Mucosa of rectum (tissue), 2 donors: Measurements from ENCODE around the gene FMNL1.

Source experiments
- H3K27ac ChIP-seq, 2 donors: one replicate each; pipeline ENCODE4 v1.7.0; 2013; ENCODE audit warnings: inconsistent platforms in 2 of 2, low read depth in 2 of 2, low read length in 2 of 2
- H3K27me3 ChIP-seq, 2 donors: one replicate each; pipeline ENCODE4 v1.7.0; 2013; ENCODE audit warnings: low read length in 2 of 2; ENCODE audit not compliant: control insufficient read depth in 2 of 2, insufficient read depth in 2 of 2
- H3K36me3 ChIP-seq, 2 donors: one replicate each; pipeline ENCODE4 v1.7.0; 2013; ENCODE audit warnings: low read length in 2 of 2; ENCODE audit not compliant: control insufficient read depth in 2 of 2, insufficient read depth in 2 of 2
- H3K4me1 ChIP-seq, 2 donors: one replicate each; pipeline ENCODE4 v1.7.0; 2013; ENCODE audit warnings: low read length in 2 of 2, mild to moderate bottlenecking in 1 of 2; ENCODE audit not compliant: control insufficient read depth in 2 of 2, insufficient read depth in 2 of 2
- H3K4me3 ChIP-seq, 2 donors: one replicate each; pipeline ENCODE4 v1.7.0; 2013; ENCODE audit warnings: low read length in 2 of 2
- H3K9ac ChIP-seq, 2 donors: one replicate each; pipeline ENCODE4 v1.7.0; 2013; ENCODE audit warnings: low read length in 2 of 2, low read depth in 1 of 2, mild to moderate bottlenecking in 1 of 2
- H3K9me3 ChIP-seq, 2 donors: one replicate each; pipeline ENCODE4 v1.7.0; 2013; ENCODE audit warnings: low read length in 2 of 2; ENCODE audit not compliant: control insufficient read depth in 2 of 2
- donor health status: healthy.
- donor health status: Normal muscosa, but diverticular disease.

FMNL1 gene

DNA sequence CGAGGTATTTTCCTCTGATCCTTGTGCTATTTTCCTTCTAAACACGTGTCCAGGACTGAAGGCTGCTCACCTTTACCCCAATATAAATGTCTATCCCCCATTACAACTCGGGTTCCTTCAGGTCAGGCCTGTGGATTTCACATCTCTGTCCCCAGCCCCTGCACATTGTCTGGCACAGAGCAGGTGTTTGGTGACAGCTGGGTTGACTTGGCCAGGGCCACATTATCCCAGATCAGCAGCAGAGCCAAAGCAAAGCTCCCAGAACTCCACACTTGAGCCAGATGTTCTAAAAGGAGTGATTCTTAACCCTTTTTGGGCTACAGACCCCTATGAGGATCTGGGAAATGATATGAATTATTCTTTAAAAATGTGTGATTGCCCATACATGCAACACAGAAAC is 58.2 kb downstream of the FMNL1 start:
- H3K4me3 ChIP-seq: no peak overlapping the region
- no peaks in the 10 kb centered on the region for H3K27me3 ChIP-seq
- peaks cover 23 to 24% of the 10 kb centered on the region in 2 donors for H3K36me3 ChIP-seq
- H3K4me1 ChIP-seq: peaks cover 7% of the 10 kb centered on the region in 2 donors
- H3K27ac ChIP-seq: no peak overlapping the region
- H3K9ac ChIP-seq: no peak overlapping the region
- no peaks in the 10 kb centered on the region for H3K9me3 ChIP-seq

DNA sequence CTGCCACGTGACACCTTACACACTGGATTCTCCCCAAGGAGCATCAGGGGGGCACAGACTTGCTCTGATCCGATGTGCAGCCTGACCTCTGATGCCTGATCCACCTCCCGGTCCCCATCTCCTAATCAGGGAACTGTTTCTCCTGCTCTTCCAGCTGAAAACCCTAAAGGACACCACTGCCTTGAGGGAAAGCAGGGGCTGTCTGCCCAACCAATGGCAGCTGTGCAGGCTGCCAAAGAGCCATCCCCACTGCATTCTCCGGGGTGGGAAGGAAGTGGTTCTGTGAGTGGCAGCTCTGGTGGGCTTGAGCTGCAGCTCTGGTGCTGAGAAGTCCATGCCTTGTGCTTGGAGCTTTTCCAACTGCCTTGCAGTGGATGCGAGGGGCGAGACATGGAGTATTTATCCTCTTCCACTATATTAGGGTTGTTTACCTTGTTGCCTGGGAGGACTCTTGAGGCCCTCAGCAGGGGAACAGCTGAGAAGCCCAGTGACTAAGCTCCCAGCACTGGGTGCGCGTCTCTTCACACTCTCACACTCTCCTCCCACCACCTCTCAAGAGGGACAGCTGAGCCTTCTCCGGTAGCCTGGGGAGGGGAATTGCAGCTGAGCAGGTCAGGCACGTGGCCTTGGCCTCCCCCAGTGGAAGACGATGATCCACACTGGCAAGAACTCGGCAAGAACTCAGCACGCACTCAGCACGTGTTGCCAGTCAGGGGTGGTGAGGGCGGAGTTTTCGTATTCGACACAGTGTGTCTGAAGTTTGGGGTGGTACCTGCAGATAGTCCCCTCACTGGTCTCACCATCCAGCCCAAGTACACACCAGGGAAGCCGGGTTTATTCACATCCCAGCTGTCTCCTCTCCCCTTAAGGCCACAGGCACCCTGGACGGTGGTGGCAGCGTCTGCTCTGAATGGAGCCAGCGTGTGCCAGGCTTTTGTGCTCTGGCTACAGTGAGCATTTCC is 61.3 kb downstream of the FMNL1 start:
- Histone ChIP-seq H3K4me1 (peaks cover 0 to 4% of the 10 kb centered on the region in 2 donors), H3K9me3 (no peaks in the 10 kb centered on the region), H3K4me3 (no peak overlapping the region), H3K9ac (no peak overlapping the region), H3K36me3 (peaks cover 45 to 49% of the 10 kb centered on the region in 2 donors), H3K27me3 (no peaks in the 10 kb centered on the region), H3K27ac (peak overlapping the region; percentile 6 to 49)

DNA sequence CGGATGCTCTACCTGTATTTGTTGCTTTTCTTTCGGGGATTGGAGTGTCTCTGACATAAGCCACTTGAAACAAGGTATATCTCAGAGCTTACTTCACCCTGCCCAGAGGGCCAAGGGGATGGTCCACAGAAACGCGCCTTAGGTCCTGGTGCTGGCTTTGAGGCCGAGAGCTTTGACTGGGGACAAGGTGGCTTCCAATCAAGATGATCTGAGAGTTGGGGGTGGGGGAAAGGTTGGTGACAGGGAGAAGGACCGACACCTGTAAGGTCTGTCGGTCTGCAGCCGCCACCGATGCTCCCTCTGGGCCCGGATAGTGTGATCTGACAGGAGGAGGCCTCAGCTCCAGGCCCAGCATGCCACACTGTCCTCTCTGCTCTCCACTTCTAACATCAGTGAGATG is 62.0 kb downstream of the FMNL1 start:
- H3K27ac ChIP-seq: peak overlapping the region in 1 of 2 donors; percentile 49
- H3K9me3 ChIP-seq: no peaks in the 10 kb centered on the region
- H3K27me3 ChIP-seq: no peaks in the 10 kb centered on the region
- H3K36me3 ChIP-seq: peaks cover 50 to 53% of the 10 kb centered on the region in 2 donors
- H3K4me1 ChIP-seq: peaks cover 0 to 6% of the 10 kb centered on the region in 2 donors
- H3K4me3 ChIP-seq: no peak overlapping the region
- no peak overlapping the region for H3K9ac ChIP-seq

DNA sequence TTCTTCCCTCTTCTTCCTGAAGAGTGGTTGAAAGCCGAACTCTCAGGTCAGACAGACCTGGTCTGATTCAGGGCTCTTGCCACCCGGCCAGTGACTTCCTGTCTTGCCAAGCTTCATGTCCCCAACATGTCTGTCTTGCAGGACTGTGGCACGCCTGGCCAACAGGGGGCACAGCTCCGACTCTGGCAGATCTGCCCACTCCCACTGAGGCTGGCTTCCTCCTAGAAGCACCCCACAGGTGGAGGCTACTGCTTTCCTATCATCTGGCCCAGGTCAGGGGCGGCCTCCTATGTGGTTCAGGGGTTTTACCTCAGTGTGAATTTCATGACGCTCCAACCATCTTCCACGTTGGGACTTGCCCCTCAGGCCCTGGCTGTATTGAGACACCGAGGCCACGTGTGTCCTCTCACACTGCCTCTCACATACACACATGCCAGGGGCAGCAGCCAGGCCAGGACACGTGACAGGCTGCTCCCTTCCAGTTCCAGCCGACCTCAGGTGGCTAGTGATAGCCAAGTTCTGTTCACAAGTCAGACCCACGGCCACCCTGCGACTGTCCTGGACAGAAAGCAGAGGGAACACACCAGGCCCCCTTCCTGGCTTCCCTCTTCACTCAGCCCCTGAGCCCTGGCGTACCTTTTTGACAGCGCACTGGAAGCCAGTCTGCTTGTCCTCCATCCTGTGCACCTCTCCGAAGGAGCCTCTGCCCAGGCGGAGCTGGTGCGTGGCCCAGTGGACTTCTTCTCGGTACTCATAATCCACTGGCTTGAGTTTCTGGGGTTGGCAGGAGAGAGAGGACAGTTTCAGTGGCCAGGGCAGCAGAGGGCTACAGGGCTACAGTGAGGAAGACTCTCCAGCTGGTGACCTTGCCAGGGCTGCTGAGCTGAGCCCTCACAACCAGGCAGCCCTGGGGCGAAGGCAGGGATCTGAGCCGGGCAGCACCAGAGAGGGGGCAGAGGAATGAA is 62.8 kb downstream of the FMNL1 start:
- Histone ChIP-seq H3K9ac (no peak overlapping the region), H3K4me3 (no peak overlapping the region), H3K36me3 (peaks cover 57 to 60% of the 10 kb centered on the region in 2 donors), H3K27me3 (no peaks in the 10 kb centered on the region), H3K9me3 (no peaks in the 10 kb centered on the region), H3K4me1 (peaks cover 0 to 6% of the 10 kb centered on the region in 2 donors), H3K27ac (peak overlapping the region in 1 of 2 donors; percentile 49)

DNA sequence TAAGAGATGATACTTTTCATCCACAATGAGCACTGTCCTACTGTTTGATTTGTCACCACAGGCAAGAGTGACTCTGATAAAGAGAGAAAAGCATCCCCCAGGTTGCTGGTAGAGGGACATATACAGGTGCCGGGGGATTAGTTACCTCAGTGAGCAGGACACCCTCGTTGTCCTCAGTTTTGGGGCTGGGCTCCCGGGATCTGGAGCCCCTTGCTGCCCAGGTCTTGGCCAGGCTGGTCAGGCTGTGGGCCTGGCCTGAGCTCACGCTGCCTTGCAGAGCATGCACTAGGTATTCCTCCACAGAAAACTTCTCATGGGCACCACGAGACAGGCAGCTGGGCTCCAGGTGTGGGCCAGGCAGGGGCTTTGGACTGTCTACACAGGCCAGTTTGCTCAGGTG is 64.6 kb downstream of the FMNL1 start:
- Histone ChIP-seq H3K27me3 (no peaks in the 10 kb centered on the region), H3K4me1 (peaks cover 5 to 16% of the 10 kb centered on the region in 2 donors), H3K4me3 (no peak overlapping the region), H3K27ac (no peak overlapping the region), H3K9me3 (no peaks in the 10 kb centered on the region), H3K36me3 (peaks cover 71% of the 10 kb centered on the region in 2 donors), H3K9ac (no peak overlapping the region)

DNA sequence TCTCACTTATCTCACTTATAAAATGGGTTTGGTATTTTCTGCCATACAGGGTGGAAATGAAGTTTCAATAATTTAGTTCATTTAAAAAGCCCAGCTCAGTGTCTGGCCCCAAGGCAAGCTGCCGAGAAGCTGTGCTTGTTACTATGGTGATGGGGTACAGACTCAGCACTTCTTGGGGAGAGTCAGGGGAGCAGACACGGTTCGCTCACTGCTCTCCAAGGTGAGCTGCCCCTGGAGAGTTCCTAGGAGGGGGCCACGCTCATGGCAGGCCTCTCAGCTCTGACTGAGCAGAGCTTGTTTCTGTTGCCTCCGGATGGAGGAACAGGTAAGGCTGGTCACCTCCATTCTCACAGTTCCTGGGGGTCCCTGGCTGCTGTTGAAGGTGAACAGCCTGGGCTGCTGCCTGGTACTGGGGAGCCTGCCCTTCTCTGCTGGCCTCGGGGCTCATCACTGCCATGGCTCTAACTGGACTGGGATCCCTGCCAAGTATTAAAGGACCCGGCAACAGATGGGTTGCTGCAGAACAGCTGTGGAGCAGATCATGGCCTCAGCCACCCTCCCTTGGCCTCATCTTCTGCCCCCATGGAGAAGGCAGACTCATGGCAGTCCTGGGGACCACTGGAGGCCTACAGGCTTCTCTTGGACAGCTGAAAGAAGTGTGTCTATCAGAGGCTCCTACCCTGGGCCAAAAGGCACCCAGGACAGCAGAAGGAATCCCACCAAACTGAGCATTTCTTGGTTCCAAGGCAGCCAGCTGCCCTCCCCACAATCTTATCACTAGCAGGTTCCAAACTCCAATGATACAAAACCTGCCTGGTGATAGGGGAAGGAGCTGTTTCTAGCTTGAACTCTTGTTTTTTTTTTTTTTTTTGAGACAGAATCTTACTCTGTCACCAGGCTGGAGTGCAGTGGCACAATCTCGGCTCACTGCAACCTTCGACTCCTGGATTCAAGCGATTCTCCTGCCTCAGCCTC is 66.1 kb downstream of the FMNL1 start:
- H3K9ac ChIP-seq: no peak overlapping the region
- peaks cover 67 to 69% of the 10 kb centered on the region in 2 donors for H3K36me3 ChIP-seq
- peak overlapping the region in 1 of 2 donors; percentile 48 for H3K27ac ChIP-seq
- no peak overlapping the region for H3K4me3 ChIP-seq
- no peaks in the 10 kb centered on the region for H3K9me3 ChIP-seq
- no peaks in the 10 kb centered on the region for H3K27me3 ChIP-seq
- peaks cover 12 to 27% of the 10 kb centered on the region in 2 donors for H3K4me1 ChIP-seq

DNA sequence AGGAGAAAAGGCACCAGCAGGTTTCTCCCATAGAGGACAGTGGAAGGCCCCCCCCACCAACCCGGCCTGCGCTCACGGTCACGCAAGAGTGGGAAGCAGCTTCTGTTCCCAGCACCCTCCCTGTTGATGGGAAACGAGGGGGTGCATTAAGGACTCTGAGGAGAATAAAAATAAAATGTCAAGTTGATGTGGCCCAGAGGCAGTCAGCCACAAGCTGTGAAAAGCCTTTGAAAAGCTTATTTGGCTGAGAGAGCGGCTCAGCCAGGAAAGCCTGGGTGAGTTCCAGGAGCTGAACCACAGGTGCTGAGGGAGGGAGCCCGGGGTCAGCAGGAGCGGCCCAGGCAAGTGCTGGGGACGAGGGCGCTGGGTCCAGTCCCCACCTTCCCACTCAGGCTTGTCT is 67.1 kb downstream of the FMNL1 start:
- H3K4me3 ChIP-seq: no peak overlapping the region
- H3K9ac ChIP-seq: no peak overlapping the region
- H3K4me1 ChIP-seq: peaks cover 22 to 37% of the 10 kb centered on the region in 2 donors
- H3K9me3 ChIP-seq: no peaks in the 10 kb centered on the region
- H3K27me3 ChIP-seq: no peaks in the 10 kb centered on the region
- H3K27ac ChIP-seq: peak overlapping the region in 1 of 2 donors; percentile 24
- peaks cover 57 to 59% of the 10 kb centered on the region in 2 donors for H3K36me3 ChIP-seq

DNA sequence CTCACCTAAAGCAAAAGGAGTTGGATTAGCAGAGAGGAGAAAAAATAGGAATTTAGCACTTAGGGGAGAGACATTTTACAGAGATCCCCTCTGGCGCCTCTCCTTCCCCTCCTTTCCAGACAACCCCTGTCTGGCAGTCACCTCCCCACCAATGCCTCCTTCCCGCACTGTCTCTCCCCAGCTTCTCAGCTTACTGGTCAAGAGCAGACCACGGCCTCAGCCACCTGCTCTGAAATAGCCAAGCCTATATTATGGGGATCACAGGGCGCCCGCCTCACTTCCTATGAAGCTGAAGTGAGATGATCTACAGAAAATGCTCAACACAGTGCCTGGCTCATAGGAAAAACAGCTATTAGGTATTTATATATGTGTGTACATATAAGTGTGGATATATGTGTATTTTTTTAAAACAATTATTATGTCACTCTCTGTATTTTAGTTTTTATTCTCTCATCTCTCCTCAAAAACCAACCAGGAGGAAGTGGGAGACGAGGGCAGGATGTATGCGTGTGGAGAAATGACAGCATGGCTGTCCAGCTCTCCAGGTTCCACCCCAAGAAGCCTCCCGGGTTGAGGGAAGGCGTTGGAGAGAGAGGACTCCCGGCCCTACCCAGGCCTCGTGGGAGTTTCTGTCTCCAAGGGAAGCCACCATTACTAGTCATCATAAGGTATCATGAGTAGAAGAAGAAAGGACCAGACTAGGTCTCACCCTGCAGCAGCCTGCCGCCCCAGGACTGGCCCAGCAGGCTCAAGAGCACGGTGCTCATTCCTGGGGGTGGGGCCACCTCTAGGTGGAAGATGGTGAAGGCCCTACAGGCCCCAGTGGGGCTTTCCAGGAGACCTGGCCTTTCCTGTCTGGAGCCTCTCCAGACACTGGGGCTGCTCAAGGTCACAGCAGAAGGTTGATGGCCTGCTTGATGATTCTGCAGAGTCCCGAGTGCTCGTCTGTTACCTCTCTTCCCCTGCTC is 67.9 kb downstream of the FMNL1 start:
- H3K4me3 ChIP-seq: no peak overlapping the region
- peaks cover 50 to 51% of the 10 kb centered on the region in 2 donors for H3K36me3 ChIP-seq
- H3K4me1 ChIP-seq: peaks cover 29 to 45% of the 10 kb centered on the region in 2 donors
- peak overlapping the region in 1 of 2 donors; percentile 33 for H3K27ac ChIP-seq
- no peaks in the 10 kb centered on the region for H3K9me3 ChIP-seq
- no peaks in the 10 kb centered on the region for H3K27me3 ChIP-seq
- H3K9ac ChIP-seq: no peak overlapping the region
